Measurements from ENCODE around the gene UQCC2. TPM values are rescaled to one million over a fixed set of nuclear protein-coding genes. Genes with fewer than 3 reads are reported as not detected.

The UQCC2 gene
- total and polyA plus RNA-seq, 2 of the 8 experiments (the other 6 are each of a cell fraction or from before 2014, with no cell fraction given): 52.1 to 104 TPM

- TF ChIP-seq CHD7 (IDR thresholded peaks at IDR 0.05; ENCODE audit: insufficient replicate concordance, low read length) (no peak), RBBP5 (IDR thresholded peaks at IDR 0.05; ENCODE audit: borderline replicate concordance, low read depth, low read length) (no peak), TEAD4 (IDR thresholded peaks at IDR 0.05; ENCODE audit: low read depth, low read length) (no peak), SIX5 (IDR thresholded peaks at IDR 0.05; ENCODE audit: low read depth, low read length) (no peak), POLR2AphosphoS5 (IDR thresholded peaks at IDR 0.05; ENCODE audit: low read depth, low read length) (no peak), TBP (IDR thresholded peaks at IDR 0.05; ENCODE audit: low read depth, low read length) (no peak), EZH2 (IDR thresholded peaks at IDR 0.05; ENCODE audit: low read depth, low read length, severe bottlenecking) (no peak), CTBP2 (IDR thresholded peaks at IDR 0.05; ENCODE audit: borderline replicate concordance, insufficient read depth, insufficient read length, low read length) (no peak), HDAC6 (IDR thresholded peaks at IDR 0.05; ENCODE audit: low read depth, low read length) (no peak), GABPA (IDR thresholded peaks at IDR 0.05; ENCODE audit: borderline replicate concordance, insufficient read depth, low read length) (no peak), SP4 (IDR thresholded peaks at IDR 0.05; ENCODE audit: low read length) (no peak), KDM1A (IDR thresholded peaks at IDR 0.05; ENCODE audit: borderline replicate concordance, low read length) (no peak)
These were observed 19.1 kb upstream of the UQCC2 start (continued) for GRCh38 chr6:33730611-33731010.
